ENCODE results near the gene TRMT13.

GRCh38 chr1:100151679-100152078, 18.7 kb downstream of the TRMT13 start:
- TF ChIP-seq CTCF (IDR thresholded peaks at IDR 0.05) (no peak), POLR2AphosphoS5 (IDR thresholded peaks at IDR 0.05) (no peak), EP300 (IDR thresholded peaks at IDR 0.05; ENCODE audit: low read depth) (no peak), POLR2A (IDR thresholded peaks at IDR 0.05) (no peak)

Measured in transverse colon (tissue), 4 donors.